Measurements from ENCODE around the gene SPAG17. TPM values are rescaled to one million over a fixed set of nuclear protein-coding genes. Genes with fewer than 3 reads are reported as not detected.

Gene SPAG17
- total RNA-seq, result 0.12 TPM
- long read RNA-seq, result 0 reads

- TF ChIP-seq, protein P1, sequence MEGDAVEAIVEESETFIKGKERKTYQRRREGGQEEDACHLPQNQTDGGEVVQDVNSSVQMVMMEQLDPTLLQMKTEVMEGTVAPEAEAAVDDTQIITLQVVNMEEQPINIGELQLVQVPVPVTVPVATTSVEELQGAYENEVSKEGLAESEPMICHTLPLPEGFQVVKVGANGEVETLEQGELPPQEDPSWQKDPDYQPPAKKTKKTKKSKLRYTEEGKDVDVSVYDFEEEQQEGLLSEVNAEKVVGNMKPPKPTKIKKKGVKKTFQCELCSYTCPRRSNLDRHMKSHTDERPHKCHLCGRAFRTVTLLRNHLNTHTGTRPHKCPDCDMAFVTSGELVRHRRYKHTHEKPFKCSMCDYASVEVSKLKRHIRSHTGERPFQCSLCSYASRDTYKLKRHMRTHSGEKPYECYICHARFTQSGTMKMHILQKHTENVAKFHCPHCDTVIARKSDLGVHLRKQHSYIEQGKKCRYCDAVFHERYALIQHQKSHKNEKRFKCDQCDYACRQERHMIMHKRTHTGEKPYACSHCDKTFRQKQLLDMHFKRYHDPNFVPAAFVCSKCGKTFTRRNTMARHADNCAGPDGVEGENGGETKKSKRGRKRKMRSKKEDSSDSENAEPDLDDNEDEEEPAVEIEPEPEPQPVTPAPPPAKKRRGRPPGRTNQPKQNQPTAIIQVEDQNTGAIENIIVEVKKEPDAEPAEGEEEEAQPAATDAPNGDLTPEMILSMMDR (IDR thresholded peaks at IDR 0.05), result no peak
- peak; percentile 90 for ATAC-seq
- peak within 1 kb of the TSS; percentile 34 for H3K4me3 ChIP-seq
- H3K4me1 ChIP-seq, result peaks cover 4% of the 10 kb centered on the region
- intact Hi-C loops (cut with DNase I), result no loop called here
- H3K36me3 ChIP-seq, result no peaks in the 10 kb centered on the region
- DNase-seq, result peak; percentile 77
- H3K9me3 ChIP-seq, result no peaks in the 10 kb centered on the region
- H3K27me3 ChIP-seq, result no peaks in the 10 kb centered on the region
- H3K27ac ChIP-seq, result no peak within 1 kb of the TSS
Observed at GRCh38 chr1:118185084-118185832, at the start of gene SPAG17. SPAG17 (minus strand) TSS chr1:118185228; CDS start chr1:118185157, 71 bp downstream.

- ATAC-seq, result no peak
Observed at GRCh38 chr1:118225471-118225870, 40.4 kb upstream of the SPAG17 start.

GRCh38 chr1:118223426-118223825, 38.4 kb upstream of the SPAG17 start:
- no peak overlapping the region for H3K4me3 ChIP-seq
- H3K9me3 ChIP-seq, result no peaks in the 10 kb centered on the region
- no peak overlapping the region for H3K27ac ChIP-seq
- H3K4me1 ChIP-seq, result no peaks in the 10 kb centered on the region
- intact Hi-C loops (cut with DNase I), result no loop called here
- TF ChIP-seq, protein P1 (IDR thresholded peaks at IDR 0.05), result peak; percentile 41
- ATAC-seq (peak; percentile 67), DNase-seq (no peak)
- no peaks in the 10 kb centered on the region for H3K36me3 ChIP-seq
- H3K27me3 ChIP-seq, result no peaks in the 10 kb centered on the region

More at GRCh38 chr1:118225471-118225870, 40.4 kb upstream of the SPAG17 start:
- no peaks in the 10 kb centered on the region for H3K9me3 ChIP-seq
- no peaks in the 10 kb centered on the region for H3K36me3 ChIP-seq
- no peak overlapping the region for H3K27ac ChIP-seq
- H3K4me1 ChIP-seq, result no peaks in the 10 kb centered on the region
- H3K27me3 ChIP-seq, result no peaks in the 10 kb centered on the region
- intact Hi-C loops (cut with DNase I), result no loop called here
- no peak for DNase-seq
- TF ChIP-seq, protein P1 (IDR thresholded peaks at IDR 0.05), result no peak
- no peak overlapping the region for H3K4me3 ChIP-seq

- H3K9me3 ChIP-seq, result no peaks in the 10 kb centered on the region
- no peaks in the 10 kb centered on the region for H3K36me3 ChIP-seq
- no peaks in the 10 kb centered on the region for H3K27me3 ChIP-seq
- H3K4me1 ChIP-seq, result no peaks in the 10 kb centered on the region
- ATAC-seq (no peak), DNase-seq (no peak)
- TF ChIP-seq, protein P1 (IDR thresholded peaks at IDR 0.05), result no peak
- H3K4me3 ChIP-seq, result no peak overlapping the region
- H3K27ac ChIP-seq, result no peak overlapping the region
- intact Hi-C loops (cut with DNase I), result no loop called here
Observed at GRCh38 chr1:118219438-118219837, 34.4 kb upstream of the SPAG17 start.

GRCh38 chr1:118217141-118217838, 32.3 kb upstream of the SPAG17 start:
- TF ChIP-seq, protein P1 (IDR thresholded peaks at IDR 0.05), result no peak
- Histone ChIP-seq H3K4me3 (no peak overlapping the region), H3K9me3 (no peaks in the 10 kb centered on the region), H3K27ac (no peak overlapping the region), H3K27me3 (no peaks in the 10 kb centered on the region), H3K4me1 (no peaks in the 10 kb centered on the region), H3K36me3 (no peaks in the 10 kb centered on the region)
- no peak for ATAC-seq
- DNase-seq, result no peak
- intact Hi-C loops (cut with DNase I), result no loop called here

All from upper lobe of right lung (tissue), 1 donor.